ENCODE measurements around the gene GUCA1C. TPM values are rescaled to one million over a fixed set of nuclear protein-coding genes. Genes with fewer than 3 reads are reported as not detected.

GUCA1C gene
- polyA plus RNA-seq, 2 of the 4 experiments (the other 2 are of a cell fraction) = not detected

GRCh38 chr3:108966773-108967172 lies 13.1 kb upstream of the GUCA1C start:
- POLR2A ChIA-PET = no interaction called here
- Histone ChIP-seq H3K27ac (no peak overlapping the region), H3K4me1 (no peaks in the 10 kb centered on the region), H3K4me2 (no peak overlapping the region), H3K4me3 (no peak overlapping the region), H3K9me3 (no peaks in the 10 kb centered on the region)
- ATAC-seq = no peak
- CTCF ChIA-PET = no interaction called here
- DNase-seq (ENCODE audit: low read depth in 1 of 2, low spot score in 1 of 2) = no peak
- TF ChIP-seq TP53 (CRISPR knock-in tag; IDR thresholded peaks at IDR 0.05) = no peak
- TF ChIP-seq HMGXB4 (CRISPR knock-in tag; IDR thresholded peaks at IDR 0.05; ENCODE audit: borderline replicate concordance) = no peak
- no peak for TF ChIP-seq BCL3 (IDR thresholded peaks at IDR 0.05)
- no peak for TF ChIP-seq NPAS2 (CRISPR knock-in tag; IDR thresholded peaks at IDR 0.05; ENCODE audit: borderline replicate concordance)
- TF ChIP-seq HES2 (IDR thresholded peaks at IDR 0.05) = no peak
- TF ChIP-seq CHD2 (IDR thresholded peaks at IDR 0.05; ENCODE audit: low read length, partially characterized antibody) = no peak
- no peak for TF ChIP-seq ELK1 (IDR thresholded peaks at IDR 0.05; ENCODE audit: low read depth, low read length)
- no peak for TF ChIP-seq HOXB5 (CRISPR knock-in tag; IDR thresholded peaks at IDR 0.05)
- TF ChIP-seq HOXA7 (CRISPR knock-in tag; IDR thresholded peaks at IDR 0.05) = no peak
- no peak for TF ChIP-seq RCOR1 (IDR thresholded peaks at IDR 0.05; ENCODE audit: low read depth, low read length)
- TF ChIP-seq JUN (IDR thresholded peaks at IDR 0.05) = no peak
- no peak for TF ChIP-seq REST (IDR thresholded peaks at IDR 0.05)
- TF ChIP-seq ATOH8 (CRISPR knock-in tag; IDR thresholded peaks at IDR 0.05; ENCODE audit: low read depth) = no peak
- TF ChIP-seq EHF (CRISPR knock-in tag; IDR thresholded peaks at IDR 0.05) = no peak
- no peak for TF ChIP-seq RARB (CRISPR knock-in tag; IDR thresholded peaks at IDR 0.05)
- 15% methylated on average over 3 of the region's 3 CpGs for WGBS (ENCODE audit: missing lambda C conversion rate)
- no peak for FAIRE-seq

GRCh38 chr3:108959017-108959416 lies 5.3 kb upstream of the GUCA1C start:
- FAIRE-seq (no peak), ATAC-seq (no peak), DNase-seq (ENCODE audit: low read depth in 1 of 2, low spot score in 1 of 2) (no peak)
- WGBS (ENCODE audit: missing lambda C conversion rate) = 19% methylated on average over 1 of the region's 1 CpG
- no peaks in the 10 kb centered on the region for H3K9me3 ChIP-seq
- no peaks in the 10 kb centered on the region for H3K4me1 ChIP-seq
- POLR2A ChIA-PET = no interaction called here
- no peak for TF ChIP-seq TFCP2L1 (CRISPR knock-in tag; IDR thresholded peaks at IDR 0.05)
- no peak for TF ChIP-seq HOXB13 (CRISPR knock-in tag; IDR thresholded peaks at IDR 0.05; ENCODE audit: low read depth)
- no peak overlapping the region for H3K4me2 ChIP-seq
- H3K4me3 ChIP-seq = no peak overlapping the region
- H3K27ac ChIP-seq = no peak overlapping the region
- CTCF ChIA-PET = no interaction called here

All from A549 (cell line).